HL-60/S4 treated with phorbol 12-myristate 13-acetate at 8.2 ng/mL for 4 days and 3 days (cell line): ENCODE data around the gene PUM1.

Experiments used
- in situ Hi-C: fragments of 300-500 bp; cut with MboI; formaldehyde crosslinking; loops from 2 replicates; pipeline ENCODE4 v1.15.0; 2022; ENCODE audit warnings: low sequenced_read_pairs

PUM1 gene

DNA sequence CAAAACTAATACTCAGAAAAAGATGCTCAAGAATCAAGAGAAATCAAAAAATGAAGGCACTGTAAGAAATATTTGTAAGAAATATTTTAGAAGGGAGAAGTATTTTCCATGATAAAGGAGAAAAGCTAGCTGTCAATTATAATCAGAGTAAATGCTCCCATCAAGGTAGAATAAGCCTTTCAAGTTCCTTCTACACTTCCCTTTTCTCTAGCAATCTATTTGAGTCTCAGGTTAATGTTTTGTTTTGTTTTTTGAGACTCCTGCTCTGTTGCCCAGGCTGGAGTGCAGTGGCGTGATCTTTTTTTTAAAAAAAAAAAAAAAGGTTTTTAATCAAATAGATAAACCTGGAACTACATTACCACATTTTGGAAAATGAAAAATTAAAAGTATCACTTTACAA, 33.3 kb downstream of the PUM1 start:
- in situ Hi-C loops = no loop called here

DNA sequence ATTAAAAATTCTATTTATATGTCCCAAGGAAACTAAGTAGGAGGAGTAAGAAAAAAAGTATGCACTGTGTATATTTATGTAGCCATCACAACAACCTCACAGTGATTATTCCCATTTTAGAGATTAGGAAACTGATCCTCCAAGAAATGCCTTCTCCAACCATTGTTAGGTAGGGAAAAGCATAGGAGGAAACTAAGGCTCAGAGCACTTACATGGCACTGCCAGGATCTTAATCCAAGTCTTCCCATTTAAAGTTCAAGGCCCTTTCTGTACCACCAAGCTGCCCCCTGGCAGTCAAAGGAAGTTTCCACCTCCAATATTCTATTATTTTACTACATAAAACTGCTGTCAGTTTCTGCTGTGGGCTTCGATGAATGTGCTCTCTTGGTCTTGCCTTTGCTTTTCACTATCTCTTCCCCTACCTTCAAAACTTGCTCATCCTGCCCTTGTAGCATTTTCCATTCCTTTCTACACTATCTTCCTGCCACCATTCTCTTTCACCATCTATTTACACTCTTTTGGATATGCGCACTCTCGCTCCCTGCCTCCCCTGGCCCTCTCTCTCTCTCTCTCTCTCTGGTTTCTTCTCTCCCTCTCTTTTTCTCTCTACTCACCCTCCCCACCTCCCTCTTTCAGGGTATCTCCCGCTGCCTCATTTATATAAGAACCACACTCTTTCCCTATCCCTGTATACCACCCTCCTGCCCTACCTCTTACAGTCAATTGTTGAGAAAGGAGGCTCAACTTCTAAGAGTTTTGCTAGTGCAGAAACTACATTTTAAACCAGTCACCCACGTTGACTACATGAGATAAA, 34.0 kb downstream of the PUM1 start:
- in situ Hi-C loops = no loop called here

DNA sequence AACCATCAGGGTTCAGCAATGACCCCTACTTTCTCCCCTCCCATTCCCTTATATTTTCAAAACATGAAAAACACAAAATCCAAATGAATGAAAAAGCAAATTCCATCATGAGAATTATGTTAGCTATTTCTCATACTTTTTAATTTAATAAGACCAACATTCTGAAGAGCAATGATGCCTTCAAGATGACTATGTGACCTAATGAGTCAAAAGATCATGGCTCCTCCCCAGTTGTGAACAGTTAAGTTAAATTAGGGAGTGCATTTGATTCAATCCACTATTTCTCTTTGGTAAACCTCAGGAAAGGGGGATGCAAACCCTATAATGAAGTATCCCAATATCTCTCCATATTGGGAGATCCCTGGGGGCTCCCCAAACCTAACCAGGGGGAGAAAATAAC, 36.5 kb downstream of the PUM1 start:
- in situ Hi-C loops = no loop called here

DNA sequence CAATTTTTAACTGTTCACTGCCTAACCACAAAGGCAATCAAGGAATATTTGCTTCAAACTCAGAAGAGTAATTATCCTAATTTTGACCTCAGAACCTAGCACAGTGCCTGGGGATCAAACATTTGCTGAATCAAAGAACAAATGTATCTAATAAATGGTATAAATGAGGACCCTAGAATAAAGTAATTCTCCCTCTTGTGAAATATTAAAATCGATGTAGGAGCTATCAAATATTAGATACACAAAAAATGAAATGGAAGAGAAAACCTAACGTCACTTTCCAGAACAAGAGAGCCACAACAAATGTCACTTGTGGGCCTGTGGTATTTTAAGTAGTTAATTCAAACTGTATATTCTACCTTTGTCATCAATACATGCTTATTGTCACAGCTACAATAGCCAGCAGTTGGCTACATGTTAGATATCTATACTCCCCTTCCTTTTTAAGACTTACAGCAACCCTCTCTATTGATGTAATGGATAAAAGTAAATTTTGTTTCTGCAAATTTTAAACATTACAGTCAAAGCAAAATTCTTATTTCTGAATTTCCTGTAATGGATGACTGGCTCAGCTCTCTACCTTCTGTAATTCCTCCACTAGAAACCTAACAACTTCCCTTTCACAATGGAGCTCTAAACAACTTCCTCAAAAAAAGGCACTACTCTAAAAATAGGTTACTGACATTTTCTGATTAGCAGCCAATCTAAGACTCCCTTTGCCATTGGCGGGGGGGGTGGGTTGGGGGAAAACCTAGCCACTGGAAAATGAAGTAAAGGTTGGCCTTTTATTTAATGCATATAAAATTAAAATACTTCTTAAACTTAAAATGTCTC, 37.6 kb downstream of the PUM1 start:
- in situ Hi-C loops = no loop called here

DNA sequence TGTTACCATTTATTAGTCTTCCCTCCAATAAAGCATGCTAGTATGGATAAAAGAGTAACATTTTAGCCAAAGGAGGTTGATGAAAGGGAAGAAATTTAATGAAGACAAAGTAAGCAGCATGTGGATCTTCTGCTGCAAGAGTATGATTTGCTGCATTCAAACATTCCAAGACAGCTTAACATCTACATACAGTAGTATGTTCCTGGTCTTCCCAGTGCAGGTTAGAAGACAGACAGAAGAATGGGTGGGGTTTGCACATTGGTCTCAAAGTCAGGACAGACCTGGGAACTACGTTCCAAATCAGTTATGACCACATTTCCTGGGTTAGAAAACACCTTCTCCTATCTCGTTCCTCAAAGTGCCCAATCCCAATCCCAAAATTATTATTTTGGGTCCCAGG, 43.3 kb downstream of the PUM1 start:
- in situ Hi-C loops = no loop called here

DNA sequence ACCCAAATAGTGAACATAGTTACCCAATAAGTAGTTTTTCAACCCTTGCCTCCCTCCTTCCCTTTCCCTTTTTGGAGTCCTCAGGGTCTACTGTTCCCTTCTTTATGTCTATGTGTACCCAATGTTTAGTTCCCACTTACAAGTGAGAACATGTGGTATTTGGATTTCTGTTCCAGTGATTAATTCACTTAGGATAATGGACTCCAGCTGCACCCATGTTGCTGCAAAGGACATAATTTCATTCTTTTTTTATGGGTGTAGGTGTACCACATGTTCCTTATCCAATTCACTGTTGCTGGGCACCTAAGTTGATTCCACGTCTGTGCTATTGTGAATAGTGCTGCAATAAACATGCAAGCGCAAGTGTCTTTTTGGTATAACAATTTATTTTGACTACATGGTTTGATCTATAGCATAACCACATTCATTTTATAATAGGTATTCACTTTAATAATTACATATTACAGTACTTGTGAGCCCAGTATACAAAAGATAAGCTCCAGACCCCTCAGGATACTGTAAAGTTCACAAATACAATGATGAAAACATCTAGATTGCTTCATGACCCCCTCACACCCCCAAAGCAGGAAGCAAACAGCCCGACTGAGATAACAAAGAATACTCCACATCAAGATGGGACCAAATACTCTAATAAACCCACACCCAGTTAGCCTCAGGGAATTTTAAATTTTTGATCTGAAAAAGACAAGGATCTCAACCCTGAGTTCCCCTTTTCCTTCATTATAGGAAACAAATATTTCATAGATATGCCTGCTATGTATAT, 45.3 kb downstream of the PUM1 start:
- in situ Hi-C loops = no loop called here

DNA sequence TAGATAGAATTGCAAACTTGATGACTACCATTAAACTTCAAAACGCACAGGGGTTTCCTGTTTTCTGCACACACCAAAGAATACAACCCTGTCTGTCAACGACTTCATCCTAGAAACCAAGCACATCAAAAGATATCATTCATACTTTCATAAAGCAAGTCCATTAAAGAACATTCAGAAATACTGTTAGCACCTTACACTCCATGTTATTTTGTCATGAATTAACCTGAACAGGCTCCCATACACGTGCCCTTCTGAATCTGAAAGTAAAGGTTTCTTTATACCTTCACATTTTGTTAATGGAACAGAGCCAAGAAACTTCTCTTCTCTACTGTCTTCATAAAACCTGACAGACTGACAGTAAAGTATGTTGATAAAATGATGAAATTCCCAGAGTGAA, 46.1 kb downstream of the PUM1 start:
- in situ Hi-C loops = no loop called here

DNA sequence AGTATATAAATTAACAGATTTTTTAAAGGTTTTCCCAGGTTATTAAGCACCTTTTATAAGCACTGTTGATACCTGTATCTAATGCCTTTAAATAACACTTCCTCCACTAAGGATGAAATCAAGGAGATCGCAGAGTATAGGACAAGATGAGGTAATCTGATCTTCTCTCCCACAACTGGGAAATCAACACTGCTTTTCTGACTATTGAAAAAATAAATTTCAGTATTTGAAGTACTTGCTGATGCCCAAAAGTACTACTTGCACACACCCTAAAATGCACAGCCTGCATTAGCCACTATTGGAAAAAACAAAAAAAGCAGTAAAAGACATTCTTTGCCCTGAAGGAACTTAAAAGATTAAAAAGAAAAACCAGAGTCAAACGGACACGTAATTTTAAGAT, 48.6 kb downstream of the PUM1 start:
- in situ Hi-C loops = no loop called here

DNA sequence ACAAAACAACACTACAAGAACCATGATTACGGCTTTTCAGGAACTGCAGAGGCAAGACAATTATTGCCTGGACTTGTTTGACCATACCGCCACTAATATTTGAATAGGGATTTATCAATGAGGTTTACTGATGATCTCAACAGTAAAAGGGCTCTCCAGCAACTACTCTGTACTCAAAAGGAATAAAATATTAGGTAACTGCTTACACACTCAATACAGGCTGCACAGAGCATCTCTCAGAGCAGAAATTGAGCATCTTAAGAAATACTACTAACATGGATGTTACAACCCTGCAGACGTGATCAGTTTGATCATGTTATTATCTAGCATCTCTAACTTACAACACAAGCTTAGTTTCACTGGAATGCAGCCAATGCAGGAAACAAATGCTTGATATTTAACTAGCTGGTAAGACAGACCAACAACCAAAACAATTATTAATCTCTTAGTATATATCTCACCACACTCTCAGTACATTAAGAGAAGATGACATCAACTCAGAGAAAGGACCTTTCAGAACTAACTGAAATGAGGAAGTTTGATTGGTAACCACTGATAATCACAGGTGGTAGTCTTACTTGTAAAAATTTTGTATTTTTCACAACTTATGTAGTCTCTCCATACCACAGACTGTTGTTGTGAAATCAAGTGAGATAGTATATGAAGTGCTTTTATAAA, 52.2 kb downstream of the PUM1 start:
- in situ Hi-C loops = no loop called here

DNA sequence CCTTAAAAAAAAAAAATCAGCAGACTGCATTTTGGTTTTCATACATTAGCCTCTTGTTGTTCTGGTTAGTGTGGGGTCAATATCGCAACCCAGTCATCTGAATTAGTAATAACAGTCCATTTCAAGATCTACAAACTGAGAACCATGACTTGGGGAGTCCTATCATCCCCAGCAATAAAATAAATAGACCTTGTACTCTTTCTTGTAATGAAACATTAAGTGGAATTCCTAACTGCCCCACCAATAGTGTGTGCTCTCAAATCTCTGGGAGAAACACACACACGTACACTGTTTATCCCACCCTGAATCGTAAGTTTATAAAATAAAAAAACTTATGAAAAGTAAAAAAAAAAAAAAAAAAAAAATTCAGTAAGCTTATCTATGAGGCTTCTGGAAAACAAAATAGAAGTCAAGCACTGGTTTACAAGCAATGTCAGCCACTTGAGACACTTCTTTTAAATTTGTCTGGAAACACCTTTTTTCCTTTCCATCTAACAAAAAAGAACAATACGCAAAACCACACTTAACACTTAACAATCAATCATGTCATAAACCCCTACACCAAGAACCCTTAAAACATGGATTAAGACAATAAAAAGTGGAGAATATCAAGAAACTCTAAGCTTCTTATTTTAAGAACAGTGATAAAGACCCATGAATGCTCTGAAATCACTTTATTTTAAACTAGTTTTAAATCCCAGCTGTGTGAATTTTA, 53.1 kb downstream of the PUM1 start:
- in situ Hi-C loops = no loop called here

DNA sequence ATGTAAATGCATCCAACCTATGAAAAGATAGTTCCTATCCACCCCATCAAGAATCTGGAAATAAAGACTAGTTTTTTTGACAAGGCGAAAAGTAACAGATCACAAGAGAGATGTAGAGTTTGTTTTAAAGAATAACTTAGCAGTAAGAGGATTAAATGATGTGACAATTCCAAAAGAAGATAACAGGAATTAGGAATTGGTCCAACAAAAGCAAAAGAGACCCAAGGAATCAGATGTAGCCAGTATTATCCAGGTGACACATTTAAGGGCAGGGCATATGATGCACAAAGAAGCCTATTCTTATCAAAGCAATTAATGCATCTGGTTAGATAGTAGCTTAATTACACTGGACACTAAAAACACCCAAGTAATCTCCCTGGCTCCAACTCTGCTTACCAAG, 53.8 kb downstream of the PUM1 start:
- in situ Hi-C loops = no loop called here

DNA sequence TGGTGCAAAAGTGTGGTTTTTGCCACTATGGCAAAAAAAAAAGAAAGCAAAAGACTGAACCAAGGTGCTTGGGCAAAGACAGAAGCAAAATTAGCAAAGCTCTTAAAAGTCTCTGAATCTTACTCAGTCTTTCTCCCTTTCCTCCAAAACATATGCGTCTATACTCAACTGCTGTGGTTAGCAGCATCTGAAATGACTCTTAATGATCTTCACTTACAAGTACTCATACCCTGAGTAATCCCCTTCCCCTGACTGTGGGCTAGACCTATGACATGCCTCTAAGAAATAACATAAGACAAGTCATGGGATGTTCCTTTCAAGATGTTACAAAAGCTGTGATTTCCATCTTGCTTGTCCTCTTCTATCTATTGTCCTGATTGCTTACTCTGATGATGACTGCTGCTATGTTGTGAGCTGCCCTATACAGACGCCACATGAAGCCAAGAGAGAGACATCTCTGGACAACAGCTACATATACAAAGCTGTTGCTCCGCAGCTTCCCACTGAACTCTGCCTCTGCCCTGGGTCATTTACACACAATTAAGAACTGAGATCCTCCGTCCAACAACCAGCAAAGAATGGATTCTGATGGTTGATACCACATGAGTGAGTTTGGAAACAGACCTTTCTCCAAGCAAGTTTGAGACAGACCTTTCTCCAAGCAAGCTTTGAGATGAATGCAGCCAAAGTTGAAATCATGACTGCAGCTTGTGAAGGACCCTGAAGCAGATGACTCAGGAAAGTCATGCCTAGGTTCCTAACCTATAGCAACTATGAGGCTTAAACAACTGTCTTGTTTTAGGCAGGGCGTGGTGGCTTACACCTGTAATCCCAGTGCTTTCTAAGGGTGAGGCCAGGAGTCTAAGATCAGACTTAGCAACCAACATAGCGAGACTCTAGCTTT, 55.2 kb downstream of the PUM1 start:
- in situ Hi-C loops = no loop called here

DNA sequence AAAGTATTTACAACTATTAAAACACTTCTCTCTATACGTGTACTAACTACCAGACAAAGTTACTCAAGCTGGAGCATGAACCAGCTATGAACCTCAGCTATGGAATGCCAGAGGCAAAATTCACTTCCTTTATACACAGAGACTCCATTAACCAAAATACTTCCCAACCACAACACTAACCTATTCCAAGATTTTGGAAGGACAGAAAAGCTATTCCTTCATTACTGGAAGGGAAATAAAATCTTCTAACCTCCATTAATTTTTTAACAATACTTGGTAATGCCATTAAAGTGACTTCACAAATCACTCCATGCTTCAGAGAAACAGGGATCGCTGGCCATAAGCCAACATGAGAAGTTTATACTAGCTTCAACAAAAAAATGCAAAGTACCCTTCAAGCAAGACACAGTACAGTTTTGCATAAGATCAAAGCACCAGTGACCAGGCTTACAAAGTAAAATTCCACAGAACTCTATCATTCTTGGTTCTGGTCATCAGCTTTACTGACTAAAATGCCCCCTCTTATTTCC, 58.0 kb downstream of the PUM1 start:
- in situ Hi-C loops = no loop called here

DNA sequence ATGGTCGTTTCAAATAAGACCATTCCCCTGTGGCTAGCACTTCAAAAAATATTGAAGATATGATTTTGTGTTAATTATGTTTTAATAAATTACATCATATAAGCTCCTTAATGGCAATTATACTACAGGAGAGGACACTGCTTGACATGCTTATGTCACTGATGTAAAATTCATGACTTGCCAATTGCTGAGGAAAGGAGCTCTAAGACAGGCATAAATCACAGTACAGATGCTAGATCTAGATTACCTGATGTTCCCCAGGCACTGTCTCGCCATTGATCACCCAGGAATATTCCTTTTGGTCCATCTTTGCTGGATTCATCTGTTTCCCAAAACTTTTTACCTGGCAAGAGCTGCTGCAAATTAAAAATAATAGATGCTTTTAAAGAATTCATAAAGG, 58.8 kb downstream of the PUM1 start:
- in situ Hi-C loops = no loop called here

DNA sequence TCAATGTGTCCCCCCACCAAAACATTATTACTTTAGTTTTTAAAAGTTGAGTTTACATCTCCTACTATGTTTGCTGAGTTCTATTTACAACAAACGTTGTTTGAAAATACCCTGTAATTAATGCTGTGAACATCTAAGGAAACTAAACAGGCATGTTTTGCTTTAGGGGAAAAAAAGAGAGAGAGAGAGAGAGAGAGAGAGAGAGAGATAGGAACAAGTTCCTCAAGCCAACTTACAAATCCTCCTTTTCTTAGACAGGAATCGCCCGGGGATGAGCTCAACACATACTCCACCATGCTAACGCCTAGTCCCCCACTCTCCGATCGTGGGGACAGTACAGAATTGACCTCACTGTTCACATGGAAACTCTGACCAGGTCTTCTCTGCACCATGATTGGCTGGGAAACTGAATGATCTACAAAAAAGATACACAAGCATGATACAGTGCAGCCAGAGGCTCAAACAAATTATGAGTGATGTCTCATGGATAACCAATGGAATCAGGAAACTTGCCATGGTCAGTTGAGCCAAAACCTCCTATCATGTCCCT, 59.8 kb downstream of the PUM1 start:
- in situ Hi-C loops = no loop called here

DNA sequence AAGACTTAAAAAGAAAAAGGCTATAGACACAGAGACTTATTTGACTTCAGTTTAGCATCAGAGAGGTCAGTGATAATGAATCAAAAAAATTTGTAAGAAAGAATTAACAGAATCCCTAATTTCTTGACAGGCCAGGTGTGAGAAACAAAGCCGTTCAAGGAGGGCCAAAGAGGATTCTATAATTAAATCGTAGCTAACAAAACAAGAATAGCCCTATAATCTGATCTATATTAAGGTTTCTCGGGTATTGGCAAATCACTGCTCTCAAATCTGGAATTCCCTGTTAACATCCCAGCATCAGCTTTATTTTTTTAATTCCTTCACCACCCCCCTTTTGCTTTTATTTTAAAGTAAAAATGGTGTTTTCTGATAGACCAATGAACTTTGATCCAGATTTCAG, 60.3 kb downstream of the PUM1 start:
- in situ Hi-C loops = no loop called here

DNA sequence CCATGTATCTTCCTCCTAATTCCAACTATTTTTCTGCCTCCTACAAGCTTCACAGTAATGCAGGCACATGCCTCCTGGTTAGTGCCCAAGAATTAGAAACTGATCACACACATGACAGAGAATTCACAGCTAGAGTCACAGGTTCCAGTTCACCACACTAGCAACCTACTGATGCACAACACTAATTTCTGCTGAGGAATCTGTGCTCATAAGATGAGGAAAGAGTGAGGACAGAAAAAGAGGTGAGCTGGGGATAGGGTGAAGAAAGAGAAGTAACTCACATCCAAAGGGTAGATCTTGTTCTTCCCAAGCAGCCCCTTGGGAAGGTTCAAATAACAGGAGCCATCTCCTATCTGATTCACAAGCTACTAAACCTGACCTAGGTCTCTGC, 61.3 kb downstream of the PUM1 start:
- in situ Hi-C loops = no loop called here

DNA sequence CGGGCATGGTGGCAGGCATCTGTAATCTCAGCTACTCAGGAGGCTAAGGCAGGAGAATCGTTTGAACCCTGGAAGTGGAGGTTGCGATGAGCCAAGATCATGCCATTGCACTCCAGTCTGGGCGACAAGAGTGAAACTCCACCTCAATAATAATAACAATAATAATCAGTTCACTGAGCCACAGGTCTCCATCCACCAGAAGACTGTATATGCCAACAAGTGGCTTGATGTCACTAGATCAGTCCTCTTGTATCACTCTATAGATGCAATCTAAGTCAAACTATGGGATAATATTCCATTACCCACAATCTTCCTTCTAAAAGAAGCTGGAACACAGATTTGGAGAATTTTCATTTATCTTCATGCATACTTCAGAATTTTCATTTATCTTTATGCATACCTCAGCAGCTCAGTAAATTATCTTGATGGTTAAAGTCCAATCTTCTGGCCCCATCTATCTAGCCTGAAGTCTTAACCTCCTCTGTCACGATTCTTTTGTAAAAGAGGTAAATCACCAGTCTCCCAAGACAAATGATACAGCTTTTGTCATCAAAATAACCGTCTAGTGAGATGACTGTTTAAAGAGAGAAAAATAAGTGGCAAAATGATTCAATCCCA, 61.8 kb downstream of the PUM1 start:
- in situ Hi-C loops = no loop called here
